ENCODE data around the gene TPCN1. TPM values are rescaled to one million over a fixed set of nuclear protein-coding genes. Genes with fewer than 3 reads are reported as not detected.

Gene TPCN1
- total RNA-seq, 4 donors from 2014 or later: 29.4 to 52.0 (median 33.5) TPM

DNA sequence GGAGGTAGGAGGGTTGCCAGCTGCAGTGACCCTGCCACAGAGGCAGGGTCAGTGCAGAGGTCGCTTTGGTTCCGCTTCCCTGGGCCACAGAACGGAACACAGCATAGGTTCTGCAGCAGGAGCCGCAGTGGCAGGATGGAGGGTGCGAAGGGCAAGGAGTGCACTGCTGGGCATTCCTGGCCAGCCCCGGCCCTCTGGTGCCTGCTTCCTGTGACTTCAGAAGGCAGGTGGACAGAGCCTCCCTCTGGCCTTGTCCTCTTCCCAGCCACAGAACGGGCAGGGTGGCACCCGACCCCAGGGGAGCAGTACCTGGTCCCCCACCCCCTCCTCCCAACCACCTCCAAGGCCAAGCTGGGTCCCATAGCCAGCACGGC lies 75.9 kb downstream of the TPCN1 start:
- no peak for DNase-seq (ENCODE audit: low spot score)
- ATAC-seq (ENCODE audit: low FRiP score): no peak
- TF ChIP-seq, protein P1, sequence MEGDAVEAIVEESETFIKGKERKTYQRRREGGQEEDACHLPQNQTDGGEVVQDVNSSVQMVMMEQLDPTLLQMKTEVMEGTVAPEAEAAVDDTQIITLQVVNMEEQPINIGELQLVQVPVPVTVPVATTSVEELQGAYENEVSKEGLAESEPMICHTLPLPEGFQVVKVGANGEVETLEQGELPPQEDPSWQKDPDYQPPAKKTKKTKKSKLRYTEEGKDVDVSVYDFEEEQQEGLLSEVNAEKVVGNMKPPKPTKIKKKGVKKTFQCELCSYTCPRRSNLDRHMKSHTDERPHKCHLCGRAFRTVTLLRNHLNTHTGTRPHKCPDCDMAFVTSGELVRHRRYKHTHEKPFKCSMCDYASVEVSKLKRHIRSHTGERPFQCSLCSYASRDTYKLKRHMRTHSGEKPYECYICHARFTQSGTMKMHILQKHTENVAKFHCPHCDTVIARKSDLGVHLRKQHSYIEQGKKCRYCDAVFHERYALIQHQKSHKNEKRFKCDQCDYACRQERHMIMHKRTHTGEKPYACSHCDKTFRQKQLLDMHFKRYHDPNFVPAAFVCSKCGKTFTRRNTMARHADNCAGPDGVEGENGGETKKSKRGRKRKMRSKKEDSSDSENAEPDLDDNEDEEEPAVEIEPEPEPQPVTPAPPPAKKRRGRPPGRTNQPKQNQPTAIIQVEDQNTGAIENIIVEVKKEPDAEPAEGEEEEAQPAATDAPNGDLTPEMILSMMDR (IDR thresholded peaks at IDR 0.05): no peak

DNA sequence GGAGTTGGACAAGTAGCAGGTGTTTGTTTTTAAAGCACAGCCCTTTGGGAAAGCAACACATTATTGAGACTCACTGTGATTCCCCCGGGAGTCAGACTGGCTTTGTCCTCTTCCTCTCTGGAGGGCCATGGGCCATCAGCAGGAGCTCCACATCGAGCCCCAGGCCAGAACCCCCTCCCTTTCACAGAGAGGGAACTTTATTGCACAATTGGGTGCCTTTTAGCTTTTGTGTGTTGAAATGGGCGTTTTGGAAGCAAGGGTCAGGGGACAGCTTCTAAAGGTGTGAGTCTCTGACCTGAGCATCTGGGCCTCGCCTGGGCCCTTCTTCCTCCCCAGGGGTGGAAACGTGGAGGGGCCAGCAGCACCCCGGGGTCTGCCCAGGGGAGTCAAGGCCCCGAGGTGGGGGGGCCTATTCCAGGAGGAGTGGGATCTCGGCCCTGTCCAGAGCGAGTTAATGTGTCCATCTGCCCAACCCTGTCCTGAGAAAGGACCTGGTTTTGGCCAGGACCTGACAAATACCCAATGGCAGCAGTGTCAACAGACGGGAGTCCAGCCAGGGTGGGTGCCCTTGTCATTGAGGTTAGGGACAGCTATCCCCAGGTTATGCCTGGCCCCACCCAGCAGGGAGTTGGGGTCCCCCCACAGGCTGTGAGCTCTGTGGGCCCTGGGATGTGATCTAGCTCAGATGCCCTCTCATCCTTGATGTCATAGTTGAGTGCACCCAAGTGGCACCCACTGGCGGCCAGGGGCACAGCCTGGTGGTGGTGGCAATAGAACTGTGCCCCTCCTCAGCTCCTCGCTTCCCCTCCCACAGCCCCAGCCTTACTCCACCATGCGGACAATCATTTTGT lies 76.6 kb downstream of the TPCN1 start:
- DNase-seq (ENCODE audit: low spot score) (no peak), ATAC-seq (ENCODE audit: low FRiP score) (no peak)
- TF ChIP-seq, protein P1 (IDR thresholded peaks at IDR 0.05): no peak

DNA sequence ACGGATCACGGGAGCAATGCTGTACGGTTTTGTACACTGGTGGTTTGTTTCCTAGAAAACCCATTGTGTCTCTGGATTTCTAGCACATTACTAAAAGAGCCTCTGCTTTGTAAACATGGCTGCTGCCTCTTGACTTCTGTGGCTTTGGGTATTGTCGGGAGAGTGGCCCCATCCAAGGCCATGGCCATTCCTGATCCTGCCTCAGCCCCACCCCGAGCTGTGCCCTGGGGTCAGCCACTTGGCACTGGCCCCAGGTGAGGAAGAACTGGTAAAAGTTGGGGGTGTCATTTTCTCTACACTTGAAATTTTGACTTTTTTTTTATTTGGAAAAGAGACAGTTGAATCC lies 77.2 kb downstream of the TPCN1 start:
- TF ChIP-seq, protein P1 (IDR thresholded peaks at IDR 0.05): no peak
- no peak for ATAC-seq (ENCODE audit: low FRiP score)
- DNase-seq (ENCODE audit: low spot score): no peak

DNA sequence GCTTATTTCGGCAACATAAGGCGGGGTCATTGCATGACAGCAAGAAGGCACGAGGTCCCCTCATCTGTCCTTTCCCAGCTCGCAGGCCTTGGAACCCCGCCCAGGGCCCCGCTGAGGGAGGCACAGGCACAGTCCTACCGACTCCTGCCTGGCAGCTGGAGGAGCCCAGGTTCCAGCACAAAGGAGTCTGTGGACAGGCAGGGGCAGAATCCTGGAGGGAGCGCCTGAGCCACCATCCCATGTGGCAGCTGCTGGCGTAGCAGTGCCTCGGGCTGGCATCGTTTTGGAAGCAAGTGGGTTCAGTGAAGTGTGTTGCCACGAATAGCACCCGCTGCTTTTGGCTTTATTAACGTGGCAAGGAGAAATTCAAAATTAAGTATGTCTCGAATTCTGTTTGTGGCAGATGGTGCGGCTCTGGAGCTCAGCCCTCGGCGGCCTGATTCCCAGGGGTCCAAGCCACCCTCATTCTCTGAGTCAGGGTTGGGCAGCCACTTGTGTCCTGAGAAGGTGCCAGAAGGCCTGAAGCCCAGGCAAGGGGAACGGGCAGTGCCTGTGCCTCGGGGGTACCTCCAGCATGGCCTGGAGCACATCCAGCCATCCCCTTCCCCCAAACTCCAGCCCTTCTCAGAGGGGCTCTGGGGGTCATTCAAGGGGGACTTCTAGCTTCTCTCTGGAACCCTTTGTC lies 77.7 kb downstream of the TPCN1 start:
- no peak for ATAC-seq (ENCODE audit: low FRiP score)
- TF ChIP-seq, protein P1 (IDR thresholded peaks at IDR 0.05): no peak
- no peak for DNase-seq (ENCODE audit: low spot score)

DNA sequence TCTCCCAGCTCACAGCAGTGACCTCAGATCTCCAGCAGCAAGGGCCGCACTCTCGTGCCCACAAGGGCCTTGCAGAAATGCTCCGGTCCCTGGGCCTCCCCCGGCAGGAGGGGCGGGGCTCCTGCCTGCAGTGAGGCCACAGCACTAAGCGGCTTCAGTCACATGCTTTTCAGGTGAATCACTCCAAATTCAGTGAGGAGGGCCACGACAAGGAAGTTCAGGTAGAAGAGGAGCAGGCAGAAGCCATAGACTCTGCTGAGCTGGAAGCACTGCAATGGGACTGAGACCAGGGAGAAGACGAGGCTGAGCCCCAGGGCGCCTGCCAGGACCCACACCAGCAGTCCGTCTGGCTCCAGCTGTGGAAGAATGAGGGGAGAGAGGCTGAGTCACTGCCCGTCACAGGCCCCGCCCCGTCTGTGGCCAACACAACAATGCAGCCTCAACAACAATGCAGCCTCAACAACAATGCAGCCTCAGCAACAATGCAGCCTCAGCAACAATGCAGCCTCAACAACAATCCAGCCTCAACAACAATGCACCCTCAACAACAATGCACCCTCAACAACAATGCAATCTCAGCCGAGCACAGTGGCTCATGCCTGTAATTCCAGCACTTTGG lies 78.5 kb downstream of the TPCN1 start:
- ATAC-seq (ENCODE audit: low FRiP score) (peak; percentile 52), DNase-seq (ENCODE audit: low spot score) (no peak)
- TF ChIP-seq, protein P1 (IDR thresholded peaks at IDR 0.05): no peak

DNA sequence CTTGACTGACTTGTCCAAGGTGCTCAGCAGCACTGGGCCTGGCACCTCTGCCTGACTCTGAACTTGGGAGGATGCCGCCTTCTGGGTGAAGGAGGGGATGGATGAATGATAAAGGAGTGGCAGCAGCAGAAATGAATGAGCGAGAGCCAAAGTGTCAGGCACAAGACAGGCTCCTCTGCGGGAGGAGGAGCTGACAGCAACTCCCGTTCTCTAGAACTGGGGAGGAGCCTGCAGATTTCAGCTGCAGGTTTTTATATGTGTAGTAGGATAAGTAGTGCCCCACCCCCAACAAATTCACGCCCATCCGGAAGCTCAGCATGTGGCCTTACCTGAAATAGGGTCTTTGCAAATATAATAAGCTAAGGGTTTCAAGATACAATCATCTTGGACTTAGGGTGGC lies 80.5 kb downstream of the TPCN1 start:
- TF ChIP-seq, protein P1 (IDR thresholded peaks at IDR 0.05): no peak

More for the DNA sequence above, 80.5 kb downstream of the TPCN1 start:
- ATAC-seq (ENCODE audit: low FRiP score): no peak
- DNase-seq (ENCODE audit: low spot score): no peak

Data from omental fat pad (tissue), 4 donors.